ENCODE data around the gene PLA2G4F.

The PLA2G4F gene

DNA sequence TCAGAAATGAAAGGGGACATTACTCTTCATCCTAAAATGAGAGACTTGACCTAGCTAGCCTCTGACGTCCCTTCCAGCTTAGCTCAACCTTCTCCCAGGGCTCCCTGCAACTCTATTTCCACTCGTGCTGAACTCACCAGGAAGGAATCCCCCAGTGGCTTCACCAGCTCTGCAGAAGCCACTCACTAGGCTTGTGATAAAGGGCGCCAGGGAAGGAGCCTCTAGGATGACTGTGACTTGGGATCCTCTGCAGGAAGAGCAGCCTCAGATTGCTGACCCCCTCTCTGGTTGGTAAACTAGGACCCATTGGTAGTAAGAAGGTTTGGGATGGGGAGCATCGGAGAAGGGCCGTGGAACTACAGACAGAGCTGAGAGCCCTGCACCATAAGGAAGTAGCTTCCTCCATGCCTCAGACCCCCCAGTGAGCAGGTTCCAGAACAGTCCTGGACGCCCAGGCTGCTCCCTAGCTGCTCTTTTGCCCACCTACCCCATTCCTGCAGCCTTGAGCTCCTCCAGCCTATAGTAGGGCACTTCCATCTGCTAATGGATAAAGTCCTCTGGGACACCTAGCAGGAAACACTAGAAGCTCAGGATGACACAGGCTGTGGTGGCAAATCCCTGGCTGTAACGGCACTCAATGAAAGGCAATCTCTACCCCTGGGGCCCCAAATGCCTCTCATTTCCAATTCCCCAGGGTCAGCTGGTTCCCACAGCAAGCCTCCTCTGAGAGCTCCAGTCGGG is 26.0 kb downstream of the PLA2G4F start:
- H3K4me1 ChIP-seq (ENCODE audit: control insufficient read depth in 1 of 2, insufficient read depth in 2 of 2, low read length in 2 of 2), result no peaks in the 10 kb centered on the region
- H3K14ac ChIP-seq (ENCODE audit: low read length), result no peak overlapping the region
- no peak overlapping the region for H3K27ac ChIP-seq (ENCODE audit: low read depth, low read length)
- no peaks in the 10 kb centered on the region for H3K79me1 ChIP-seq (ENCODE audit: low read length)
- H3K4me3 ChIP-seq (ENCODE audit: low read depth, low read length), result no peak overlapping the region
- no peak overlapping the region for H2AFZ ChIP-seq (ENCODE audit: insufficient read depth, low read length, poor library complexity)
- no peak overlapping the region for H4K8ac ChIP-seq (ENCODE audit: low read depth, low read length)
- H3K4ac ChIP-seq (ENCODE audit: low read depth, low read length), result no peak overlapping the region
- no peaks in the 10 kb centered on the region for H3K9me3 ChIP-seq (ENCODE audit: insufficient read depth, low read depth, low read length)
- H3K9ac ChIP-seq (ENCODE audit: low read length), result no peak overlapping the region
- no peaks in the 10 kb centered on the region for H3K79me2 ChIP-seq (ENCODE audit: control insufficient read depth, insufficient read depth, low read length, poor library complexity)
- H2BK12ac ChIP-seq (ENCODE audit: low read length), result no peak overlapping the region
- no peak overlapping the region for H3K4me2 ChIP-seq (ENCODE audit: low read length)
- H3K36me3 ChIP-seq (ENCODE audit: control insufficient read depth in 1 of 2, insufficient read depth in 2 of 2, low read length in 2 of 2), result no peaks in the 10 kb centered on the region
- no peak overlapping the region for H2BK5ac ChIP-seq (ENCODE audit: low read depth, low read length, poor library complexity)
- no peak overlapping the region for H2BK120ac ChIP-seq (ENCODE audit: insufficient read depth, low read length, poor library complexity)
- no peak overlapping the region for H4K91ac ChIP-seq (ENCODE audit: low read depth, low read length)
- no peak overlapping the region for H3K23ac ChIP-seq (ENCODE audit: low read length)
- no peaks in the 10 kb centered on the region for H3K27me3 ChIP-seq (ENCODE audit: insufficient read depth, low read length)
- H2AK5ac ChIP-seq (ENCODE audit: low read length), result no peak overlapping the region
- no peak overlapping the region for H4K12ac ChIP-seq (ENCODE audit: low read depth, low read length)
- no peak for DNase-seq
- WGBS (ENCODE audit: extremely low coverage, insufficient coverage, insufficient read length), result no CpG with 5 or more reads among the region's 8 CpGs
- H3K18ac ChIP-seq (ENCODE audit: low read length), result no peak overlapping the region

DNA sequence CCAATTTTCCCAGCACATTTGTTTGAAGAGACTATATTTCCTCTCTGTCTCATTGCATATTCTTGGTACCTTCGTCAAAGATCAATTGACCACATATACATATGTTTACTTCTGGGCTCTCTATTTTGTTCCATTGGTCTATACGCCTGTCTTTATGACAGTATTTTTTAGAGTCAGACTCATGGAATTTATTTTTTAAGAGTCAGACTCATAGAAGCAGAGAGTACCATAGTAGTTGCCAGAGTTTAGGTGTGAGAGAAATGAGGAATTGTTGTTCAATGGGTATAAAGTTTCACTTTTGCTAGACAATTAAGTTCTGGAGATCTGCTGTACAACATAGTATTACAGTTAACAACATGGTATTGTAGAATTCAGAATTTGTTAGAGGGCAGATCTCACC is 27.1 kb downstream of the PLA2G4F start:
- H3K27ac ChIP-seq (ENCODE audit: low read depth, low read length), result no peak overlapping the region
- no peaks in the 10 kb centered on the region for H3K27me3 ChIP-seq (ENCODE audit: insufficient read depth, low read length)
- H3K4me2 ChIP-seq (ENCODE audit: low read length), result no peak overlapping the region
- no peak for DNase-seq
- no peak overlapping the region for H3K14ac ChIP-seq (ENCODE audit: low read length)
- no peaks in the 10 kb centered on the region for H3K79me1 ChIP-seq (ENCODE audit: low read length)
- no peak overlapping the region for H3K18ac ChIP-seq (ENCODE audit: low read length)
- H2BK120ac ChIP-seq (ENCODE audit: insufficient read depth, low read length, poor library complexity), result no peak overlapping the region
- no peak overlapping the region for H4K8ac ChIP-seq (ENCODE audit: low read depth, low read length)
- H2AK5ac ChIP-seq (ENCODE audit: low read length), result no peak overlapping the region
- no peak overlapping the region for H2BK12ac ChIP-seq (ENCODE audit: low read length)
- no peaks in the 10 kb centered on the region for H3K9me3 ChIP-seq (ENCODE audit: insufficient read depth, low read depth, low read length)
- H2AFZ ChIP-seq (ENCODE audit: insufficient read depth, low read length, poor library complexity), result no peak overlapping the region
- no peak overlapping the region for H3K4me3 ChIP-seq (ENCODE audit: low read depth, low read length)
- H2BK5ac ChIP-seq (ENCODE audit: low read depth, low read length, poor library complexity), result no peak overlapping the region
- H4K91ac ChIP-seq (ENCODE audit: low read depth, low read length), result no peak overlapping the region
- no peaks in the 10 kb centered on the region for H3K36me3 ChIP-seq (ENCODE audit: control insufficient read depth in 1 of 2, insufficient read depth in 2 of 2, low read length in 2 of 2)
- H3K23ac ChIP-seq (ENCODE audit: low read length), result no peak overlapping the region
- no peak overlapping the region for H3K9ac ChIP-seq (ENCODE audit: low read length)
- WGBS (ENCODE audit: extremely low coverage, insufficient coverage, insufficient read length), result no CpG with 5 or more reads among the region's 2 CpGs
- no peak overlapping the region for H4K12ac ChIP-seq (ENCODE audit: low read depth, low read length)
- no peaks in the 10 kb centered on the region for H3K79me2 ChIP-seq (ENCODE audit: control insufficient read depth, insufficient read depth, low read length, poor library complexity)
- H3K4me1 ChIP-seq (ENCODE audit: control insufficient read depth in 1 of 2, insufficient read depth in 2 of 2, low read length in 2 of 2), result no peaks in the 10 kb centered on the region
- H3K4ac ChIP-seq (ENCODE audit: low read depth, low read length), result no peak overlapping the region

DNA sequence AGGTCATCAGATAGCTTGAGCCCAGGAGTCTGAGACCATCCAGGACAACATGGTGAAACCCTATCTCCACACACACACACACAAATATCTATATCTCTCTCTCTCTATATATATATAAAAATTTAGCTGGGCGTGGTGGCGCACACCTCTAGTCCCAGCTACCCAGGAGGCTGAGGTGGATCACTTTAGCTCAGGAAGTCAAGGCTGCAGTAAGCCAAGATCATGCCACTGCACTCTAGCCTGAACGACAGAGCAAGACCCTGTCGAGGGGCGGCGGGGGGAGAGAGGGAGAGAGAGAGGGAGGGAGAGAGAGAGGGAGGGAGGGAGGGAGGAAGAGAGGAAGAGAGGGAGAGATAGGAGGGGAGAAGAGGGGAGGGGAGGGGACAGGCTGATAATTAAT is 28.0 kb downstream of the PLA2G4F start:
- H2BK5ac ChIP-seq (ENCODE audit: low read depth, low read length, poor library complexity), result no peak overlapping the region
- no peaks in the 10 kb centered on the region for H3K27me3 ChIP-seq (ENCODE audit: insufficient read depth, low read length)
- no peak overlapping the region for H2AK5ac ChIP-seq (ENCODE audit: low read length)
- H2BK120ac ChIP-seq (ENCODE audit: insufficient read depth, low read length, poor library complexity), result no peak overlapping the region
- H3K4me3 ChIP-seq (ENCODE audit: low read depth, low read length), result no peak overlapping the region
- no peak overlapping the region for H2AFZ ChIP-seq (ENCODE audit: insufficient read depth, low read length, poor library complexity)
- H2BK12ac ChIP-seq (ENCODE audit: low read length), result no peak overlapping the region
- no peaks in the 10 kb centered on the region for H3K9me3 ChIP-seq (ENCODE audit: insufficient read depth, low read depth, low read length)
- H4K91ac ChIP-seq (ENCODE audit: low read depth, low read length), result no peak overlapping the region
- no peaks in the 10 kb centered on the region for H3K36me3 ChIP-seq (ENCODE audit: control insufficient read depth in 1 of 2, insufficient read depth in 2 of 2, low read length in 2 of 2)
- no peaks in the 10 kb centered on the region for H3K79me1 ChIP-seq (ENCODE audit: low read length)
- H3K14ac ChIP-seq (ENCODE audit: low read length), result no peak overlapping the region
- H4K12ac ChIP-seq (ENCODE audit: low read depth, low read length), result no peak overlapping the region
- no peak overlapping the region for H3K23ac ChIP-seq (ENCODE audit: low read length)
- no peak overlapping the region for H3K4me2 ChIP-seq (ENCODE audit: low read length)
- H4K8ac ChIP-seq (ENCODE audit: low read depth, low read length), result no peak overlapping the region
- no peak overlapping the region for H3K9ac ChIP-seq (ENCODE audit: low read length)
- no peaks in the 10 kb centered on the region for H3K79me2 ChIP-seq (ENCODE audit: control insufficient read depth, insufficient read depth, low read length, poor library complexity)
- no peaks in the 10 kb centered on the region for H3K4me1 ChIP-seq (ENCODE audit: control insufficient read depth in 1 of 2, insufficient read depth in 2 of 2, low read length in 2 of 2)
- no peak for DNase-seq
- WGBS (ENCODE audit: extremely low coverage, insufficient coverage, insufficient read length), result no CpG with 5 or more reads among the region's 6 CpGs
- no peak overlapping the region for H3K27ac ChIP-seq (ENCODE audit: low read depth, low read length)
- H3K18ac ChIP-seq (ENCODE audit: low read length), result no peak overlapping the region
- H3K4ac ChIP-seq (ENCODE audit: low read depth, low read length), result no peak overlapping the region

DNA sequence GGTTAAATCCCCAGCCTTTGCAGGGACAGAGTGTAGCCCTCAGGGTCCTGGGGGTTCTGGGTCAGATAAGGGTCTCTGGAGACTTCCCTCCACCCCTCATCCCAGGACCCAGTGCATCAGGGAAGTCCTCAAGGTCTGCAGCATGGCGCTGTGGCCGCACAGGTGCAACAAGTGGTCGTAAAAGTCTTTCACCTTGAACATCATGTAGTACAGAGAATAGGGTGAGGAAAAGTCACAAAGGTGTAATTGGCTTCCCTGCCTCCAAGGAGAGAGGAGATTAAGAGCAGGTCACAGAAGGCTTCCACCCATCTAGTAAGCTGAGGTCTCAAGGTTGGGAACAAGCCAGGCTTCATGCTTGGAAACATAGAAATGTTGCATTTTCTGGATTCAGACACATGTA is 32.9 kb downstream of the PLA2G4F start:
- H2AK5ac ChIP-seq (ENCODE audit: low read length), result no peak overlapping the region
- H4K8ac ChIP-seq (ENCODE audit: low read depth, low read length), result no peak overlapping the region
- no peak overlapping the region for H3K4me3 ChIP-seq (ENCODE audit: low read depth, low read length)
- H3K4ac ChIP-seq (ENCODE audit: low read depth, low read length), result no peak overlapping the region
- H3K79me1 ChIP-seq (ENCODE audit: low read length), result no peaks in the 10 kb centered on the region
- H3K18ac ChIP-seq (ENCODE audit: low read length), result no peak overlapping the region
- H3K27ac ChIP-seq (ENCODE audit: low read depth, low read length), result no peak overlapping the region
- no peak overlapping the region for H2BK12ac ChIP-seq (ENCODE audit: low read length)
- no peak overlapping the region for H2BK120ac ChIP-seq (ENCODE audit: insufficient read depth, low read length, poor library complexity)
- H3K9me3 ChIP-seq (ENCODE audit: insufficient read depth, low read depth, low read length), result no peaks in the 10 kb centered on the region
- H3K36me3 ChIP-seq (ENCODE audit: control insufficient read depth in 1 of 2, insufficient read depth in 2 of 2, low read length in 2 of 2), result no peaks in the 10 kb centered on the region
- no peak overlapping the region for H3K4me2 ChIP-seq (ENCODE audit: low read length)
- DNase-seq, result no peak
- no peak overlapping the region for H3K23ac ChIP-seq (ENCODE audit: low read length)
- H3K9ac ChIP-seq (ENCODE audit: low read length), result no peak overlapping the region
- H3K14ac ChIP-seq (ENCODE audit: low read length), result no peak overlapping the region
- H3K4me1 ChIP-seq (ENCODE audit: control insufficient read depth in 1 of 2, insufficient read depth in 2 of 2, low read length in 2 of 2), result no peaks in the 10 kb centered on the region
- no peak overlapping the region for H2AFZ ChIP-seq (ENCODE audit: insufficient read depth, low read length, poor library complexity)
- H2BK5ac ChIP-seq (ENCODE audit: low read depth, low read length, poor library complexity), result no peak overlapping the region
- no peaks in the 10 kb centered on the region for H3K79me2 ChIP-seq (ENCODE audit: control insufficient read depth, insufficient read depth, low read length, poor library complexity)
- no peaks in the 10 kb centered on the region for H3K27me3 ChIP-seq (ENCODE audit: insufficient read depth, low read length)
- no peak overlapping the region for H4K91ac ChIP-seq (ENCODE audit: low read depth, low read length)
- H4K12ac ChIP-seq (ENCODE audit: low read depth, low read length), result no peak overlapping the region
- WGBS (ENCODE audit: extremely low coverage, insufficient coverage, insufficient read length), result no CpG with 5 or more reads among the region's 3 CpGs
